GM18526 (cell line): ENCODE data around the gene GPR149.

ENCODE experiments used
- POLR2A ChIP-seq: IDR thresholded peaks from 3 replicates; pipeline ENCODE4 v1.6.1; 2011; ENCODE audit not compliant: insufficient read length; ENCODE audit errors: extremely low read depth

The GPR149 gene

DNA sequence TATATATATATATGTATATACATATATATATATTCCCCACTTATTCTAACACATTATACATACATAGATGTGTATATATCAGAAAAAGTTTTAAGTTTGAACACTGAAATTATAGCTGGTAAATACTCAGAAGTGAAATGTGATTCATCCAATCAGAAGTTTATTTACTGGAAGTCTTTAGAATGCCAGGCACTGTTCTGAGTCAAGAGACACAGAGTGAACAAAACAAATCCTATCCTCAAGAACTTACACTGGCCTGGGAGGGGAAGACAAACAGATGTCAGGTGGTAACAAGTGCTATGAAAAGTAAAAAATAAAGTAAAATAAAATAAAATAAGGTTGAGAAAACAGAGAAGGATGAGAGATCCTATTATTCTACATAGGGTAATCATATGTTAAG lies 119.2 kb downstream of the GPR149 start:
- TF ChIP-seq POLR2A = no peak

DNA sequence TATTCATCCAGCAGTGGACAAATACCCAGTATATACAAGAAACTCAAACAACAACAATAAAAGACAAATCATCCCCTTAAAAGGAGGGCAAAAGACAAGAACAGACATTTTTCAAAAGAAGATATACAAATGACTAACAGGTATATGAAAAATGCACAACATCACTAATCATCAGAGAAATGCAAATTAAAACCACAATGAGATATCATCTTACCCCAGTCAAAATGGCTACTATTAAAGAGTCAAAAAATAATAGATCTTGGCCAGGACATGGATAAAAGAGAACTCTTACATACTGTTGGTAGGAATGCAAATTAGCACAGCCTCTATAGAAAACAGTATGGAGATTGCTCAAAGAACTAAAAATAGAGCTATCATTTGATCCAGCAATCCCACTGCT lies 122.6 kb downstream of the GPR149 start:
- TF ChIP-seq POLR2A = no peak

DNA sequence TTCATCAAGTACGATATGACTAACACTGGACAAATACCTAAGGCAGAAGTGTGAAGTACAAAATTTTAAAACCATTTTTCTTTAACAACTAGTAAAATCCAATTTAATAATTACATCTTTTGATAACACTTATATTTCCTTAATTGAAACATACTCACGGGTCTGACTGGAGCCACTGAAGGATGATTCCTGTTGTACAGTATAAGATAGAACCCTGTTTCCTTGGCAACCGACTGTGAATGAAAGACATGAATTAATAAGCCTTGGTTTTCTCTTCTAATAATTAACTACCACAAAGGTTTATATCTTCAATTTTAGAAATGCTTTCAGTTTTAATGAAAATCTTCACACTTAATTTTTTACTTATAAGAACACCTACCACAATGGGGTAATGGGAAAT lies 125.1 kb downstream of the GPR149 start:
- no peak for TF ChIP-seq POLR2A

DNA sequence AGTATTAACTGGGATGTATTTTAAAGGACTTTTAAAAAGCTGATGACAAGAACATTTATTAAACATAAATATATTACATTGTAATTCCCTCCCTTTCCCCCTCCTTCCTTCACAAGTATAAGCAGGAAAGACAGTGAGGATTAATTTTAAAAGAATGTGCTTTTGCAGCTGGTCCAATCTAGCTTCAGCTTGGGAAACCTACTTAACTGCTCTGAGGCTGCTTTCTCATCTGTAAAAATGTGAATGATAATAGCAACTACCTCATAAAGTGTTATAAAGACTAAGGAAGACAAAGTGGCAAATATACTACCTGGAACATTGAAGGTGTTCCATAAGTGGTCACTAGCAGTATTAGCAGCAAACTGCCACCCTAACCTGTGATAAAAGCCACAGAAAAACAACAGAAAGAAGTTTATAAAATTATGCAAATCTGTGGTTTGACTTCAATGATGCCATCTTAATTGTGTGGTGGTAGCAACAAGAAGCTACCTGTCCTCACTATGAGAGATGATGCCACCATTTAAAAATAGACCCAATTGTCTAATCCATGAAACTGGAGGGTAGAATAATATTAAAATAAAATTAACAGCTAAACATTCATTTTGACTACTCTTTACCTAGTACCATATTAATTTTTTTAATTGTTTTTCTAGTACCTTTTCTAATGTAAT lies 125.7 kb downstream of the GPR149 start:
- TF ChIP-seq POLR2A = no peak

DNA sequence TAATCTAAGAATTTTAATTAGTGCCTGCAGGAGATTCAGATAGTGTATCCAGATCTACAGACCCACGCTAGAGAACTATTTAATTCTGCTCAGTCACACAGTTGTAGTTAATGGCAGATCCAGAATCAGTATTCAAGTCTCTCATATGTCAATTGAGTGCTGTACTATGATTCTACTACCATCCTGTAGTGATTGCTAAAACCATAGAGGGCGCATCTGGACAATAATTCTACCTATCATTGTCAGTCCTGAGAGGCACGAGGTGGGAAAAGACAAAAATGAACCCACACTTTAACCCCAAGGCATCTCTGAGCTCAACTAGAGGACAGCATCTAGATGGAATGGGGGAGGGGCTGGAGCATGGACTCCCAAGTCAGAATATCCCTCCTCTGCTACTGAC lies 128.4 kb downstream of the GPR149 start:
- no peak for TF ChIP-seq POLR2A

GRCh38 chr3:154294016-154294415 lies 136.0 kb downstream of the GPR149 start:
- TF ChIP-seq POLR2A = no peak

GRCh38 chr3:154290187-154290586 lies 139.8 kb downstream of the GPR149 start:
- no peak for TF ChIP-seq POLR2A
